Measurements from ENCODE around the gene CIITA.

Gene CIITA

GRCh38 chr16:10868596-10869469, 8.2 kb upstream of the CIITA start:
- no peak overlapping the region for H3K27ac ChIP-seq
- no peak for TF ChIP-seq CTCF (conservative IDR thresholded peaks at IDR 0.05)

- no peak for TF ChIP-seq CTCF (conservative IDR thresholded peaks at IDR 0.05)
- no peak overlapping the region for H3K27ac ChIP-seq
These were observed 6.7 kb upstream of the CIITA start for GRCh38 chr16:10870137-10870776.

- TF ChIP-seq CTCF (conservative IDR thresholded peaks at IDR 0.05), result no peak
- no peak overlapping the region for H3K27ac ChIP-seq
These were observed 6.2 kb upstream of the CIITA start for GRCh38 chr16:10870808-10871156.

- no peak overlapping the region for H3K27ac ChIP-seq
- no peak for TF ChIP-seq CTCF (conservative IDR thresholded peaks at IDR 0.05)
These were observed 5.6 kb upstream of the CIITA start for GRCh38 chr16:10871157-10871991.

- no peak overlapping the region for H3K27ac ChIP-seq
- TF ChIP-seq CTCF (conservative IDR thresholded peaks at IDR 0.05), result no peak
These were observed 687 bp upstream of the CIITA start for GRCh38 chr16:10876315-10876714.

GRCh38 chr16:10877472-10877946, 507 bp downstream of the CIITA start:
- no peak overlapping the region for H3K27ac ChIP-seq
- TF ChIP-seq CTCF (conservative IDR thresholded peaks at IDR 0.05), result peak; percentile 48

GRCh38 chr16:10878328-10878643, 1.3 kb downstream of the CIITA start:
- H3K27ac ChIP-seq, result no peak overlapping the region
- no peak for TF ChIP-seq CTCF (conservative IDR thresholded peaks at IDR 0.05)

Data from VCaP (cell line).